ENCODE results near the gene CCDC78. TPM values are rescaled to one million over a fixed set of nuclear protein-coding genes. Genes with fewer than 3 reads are reported as not detected.
A peak's percentile ranks its signal among the peaks of the same experiment; 100 is the strongest.

Gene CCDC78
- total RNA-seq, 4 donors from 2014 or later = 0.13 TPM; not detected in 3

DNA sequence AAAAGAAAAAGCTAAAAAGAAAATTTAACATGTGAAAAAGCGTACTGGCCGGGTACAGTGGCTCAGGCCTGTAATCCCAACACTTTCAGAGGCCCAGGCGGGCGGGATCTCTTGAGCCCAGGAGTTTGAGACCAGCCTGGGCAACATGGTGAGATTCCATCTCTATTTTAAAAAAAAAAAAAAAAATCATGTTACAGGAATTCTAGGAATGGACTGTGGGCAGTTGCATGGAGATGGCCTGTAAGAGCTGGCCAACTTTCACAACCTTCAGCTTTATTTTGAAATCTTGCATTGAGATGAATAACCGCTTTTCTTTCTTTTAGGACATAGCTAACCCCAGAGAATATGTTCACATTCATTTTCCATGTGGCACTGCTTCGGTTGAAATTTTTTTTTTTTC lies 22.8 kb upstream of the CCDC78 start:
- no peak for TF ChIP-seq EP300 (IDR thresholded peaks at IDR 0.05)
- no peak for TF ChIP-seq POLR2A (IDR thresholded peaks at IDR 0.05)
- TF ChIP-seq, protein P1, sequence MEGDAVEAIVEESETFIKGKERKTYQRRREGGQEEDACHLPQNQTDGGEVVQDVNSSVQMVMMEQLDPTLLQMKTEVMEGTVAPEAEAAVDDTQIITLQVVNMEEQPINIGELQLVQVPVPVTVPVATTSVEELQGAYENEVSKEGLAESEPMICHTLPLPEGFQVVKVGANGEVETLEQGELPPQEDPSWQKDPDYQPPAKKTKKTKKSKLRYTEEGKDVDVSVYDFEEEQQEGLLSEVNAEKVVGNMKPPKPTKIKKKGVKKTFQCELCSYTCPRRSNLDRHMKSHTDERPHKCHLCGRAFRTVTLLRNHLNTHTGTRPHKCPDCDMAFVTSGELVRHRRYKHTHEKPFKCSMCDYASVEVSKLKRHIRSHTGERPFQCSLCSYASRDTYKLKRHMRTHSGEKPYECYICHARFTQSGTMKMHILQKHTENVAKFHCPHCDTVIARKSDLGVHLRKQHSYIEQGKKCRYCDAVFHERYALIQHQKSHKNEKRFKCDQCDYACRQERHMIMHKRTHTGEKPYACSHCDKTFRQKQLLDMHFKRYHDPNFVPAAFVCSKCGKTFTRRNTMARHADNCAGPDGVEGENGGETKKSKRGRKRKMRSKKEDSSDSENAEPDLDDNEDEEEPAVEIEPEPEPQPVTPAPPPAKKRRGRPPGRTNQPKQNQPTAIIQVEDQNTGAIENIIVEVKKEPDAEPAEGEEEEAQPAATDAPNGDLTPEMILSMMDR (IDR thresholded peaks at IDR 0.05) = no peak
- no peak for TF ChIP-seq POLR2AphosphoS5 (IDR thresholded peaks at IDR 0.05)
- ATAC-seq = peak; percentile 39
- Histone ChIP-seq H3K4me3 (no peak overlapping the region), H3K27me3 (peaks cover 60% of the 10 kb centered on the region), H3K27ac (no peak overlapping the region), H3K4me1 (no peaks in the 10 kb centered on the region), H3K9me3 (no peaks in the 10 kb centered on the region), H3K36me3 (no peaks in the 10 kb centered on the region)
- WGBS, 2 donors (ENCODE audit: low coverage in 1 of 2) = 72 to 87% methylated on average over 4 to 6 of the region's 6 CpGs

DNA sequence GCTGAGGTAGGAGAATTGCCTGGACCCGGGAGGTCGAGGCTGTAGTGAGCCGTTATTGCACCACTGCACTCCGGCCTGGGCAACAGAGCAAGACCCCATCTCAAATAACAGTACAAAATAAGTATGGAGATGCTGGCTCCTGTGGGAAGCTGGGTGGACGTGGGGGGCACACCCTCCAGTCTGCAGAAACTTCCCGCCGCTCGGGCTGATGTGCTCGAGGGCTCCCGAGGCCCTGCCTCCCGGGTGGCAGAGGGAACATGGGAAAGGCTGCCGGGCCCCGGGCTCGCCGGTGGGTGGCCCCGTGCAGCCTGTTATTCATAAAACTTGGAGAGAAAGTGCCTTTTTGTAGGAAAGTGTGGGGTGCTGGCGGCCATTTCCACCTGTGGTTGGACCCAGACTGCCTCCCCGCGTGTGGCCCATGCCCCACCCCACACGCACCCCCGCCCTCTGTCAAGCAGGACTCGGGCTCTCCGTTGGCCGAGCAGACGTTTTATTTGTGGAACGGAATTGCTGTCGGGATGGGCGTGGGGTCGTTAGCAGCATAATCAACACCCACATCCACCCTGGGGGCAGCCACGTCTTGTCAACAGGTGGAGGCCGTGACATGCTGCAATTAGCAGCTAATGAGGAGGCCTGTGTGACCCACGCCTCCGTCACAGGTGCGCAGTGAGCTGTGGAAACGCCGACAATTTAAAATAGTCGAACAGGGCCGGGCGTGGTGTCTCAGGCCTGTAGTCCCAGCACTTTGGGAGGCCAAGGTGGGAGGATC lies 21.9 kb upstream of the CCDC78 start:
- TF ChIP-seq, protein P1 (IDR thresholded peaks at IDR 0.05) = no peak
- no peaks in the 10 kb centered on the region for H3K4me1 ChIP-seq
- 60 to 79% methylated on average over 1 to 14 of the region's 39 CpGs for WGBS, 2 donors (ENCODE audit: low coverage in 1 of 2)

DNA sequence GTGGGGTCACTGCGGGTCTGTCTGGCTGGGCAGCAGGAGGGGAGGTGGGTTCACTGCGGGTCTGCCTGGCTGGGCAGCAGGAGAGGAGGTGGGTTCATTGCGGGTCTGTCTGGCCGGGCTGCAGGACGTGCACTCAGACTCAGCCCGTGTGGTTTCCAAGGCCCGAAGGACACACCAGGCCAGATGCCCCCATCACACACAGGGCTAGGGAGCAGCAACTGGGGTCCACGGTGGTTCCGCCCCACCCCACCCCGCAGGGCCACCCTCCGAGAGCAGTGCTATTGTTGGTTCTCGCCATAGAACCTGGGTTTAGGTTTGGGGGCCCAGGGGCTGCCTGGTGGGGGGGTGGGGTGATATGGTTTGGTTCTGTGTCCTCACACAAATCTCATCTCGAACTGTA lies 20.4 kb upstream of the CCDC78 start:
- Histone ChIP-seq H3K4me1 (no peaks in the 10 kb centered on the region), H3K27ac (no peak overlapping the region), H3K9me3 (no peaks in the 10 kb centered on the region), H3K4me3 (no peak overlapping the region), H3K27me3 (peaks cover 55% of the 10 kb centered on the region), H3K36me3 (no peaks in the 10 kb centered on the region)
- no CpG with 5 or more reads among the region's 13 CpGs for WGBS, 2 donors (ENCODE audit: low coverage in 1 of 2)
- TF ChIP-seq EP300 (IDR thresholded peaks at IDR 0.05) (no peak), POLR2AphosphoS5 (IDR thresholded peaks at IDR 0.05) (no peak), POLR2A (IDR thresholded peaks at IDR 0.05) (no peak)
- TF ChIP-seq, protein P1 (IDR thresholded peaks at IDR 0.05) = no peak
- no peak for ATAC-seq

More for the DNA sequence above, 21.9 kb upstream of the CCDC78 start:
- H3K9me3 ChIP-seq = no peaks in the 10 kb centered on the region
- no peaks in the 10 kb centered on the region for H3K36me3 ChIP-seq
- no peak for ATAC-seq
- H3K27ac ChIP-seq = no peak overlapping the region
- no peak overlapping the region for H3K4me3 ChIP-seq
- H3K27me3 ChIP-seq = peaks cover 59% of the 10 kb centered on the region

DNA sequence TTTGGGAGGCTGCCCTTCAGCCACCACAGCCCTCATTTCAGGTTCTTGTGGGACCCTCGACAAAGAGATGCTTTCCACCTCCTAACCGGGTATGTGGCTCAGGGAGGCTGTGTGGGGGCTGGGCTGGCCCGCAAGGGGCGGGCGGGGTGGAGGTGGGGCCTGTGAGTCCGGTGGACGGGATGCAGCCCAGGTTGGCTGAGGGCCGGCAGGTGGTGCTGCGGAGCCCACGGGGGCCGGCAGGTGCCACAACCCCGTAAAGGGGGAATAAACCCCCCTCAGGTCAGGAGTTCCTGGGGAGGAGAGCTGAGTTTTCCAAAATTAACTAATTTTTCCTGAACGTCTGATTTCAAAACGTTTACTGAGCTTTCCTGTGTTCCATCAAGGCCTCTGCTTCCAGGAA lies 19.5 kb upstream of the CCDC78 start:
- H3K36me3 ChIP-seq = no peaks in the 10 kb centered on the region
- WGBS, 2 donors (ENCODE audit: low coverage in 1 of 2) = 11% methylated on average over 4 of the region's 14 CpGs; no CpG with 5 or more reads in 1 of the 2 donors
- TF ChIP-seq, protein P1 (IDR thresholded peaks at IDR 0.05) = no peak
- TF ChIP-seq POLR2AphosphoS5 (IDR thresholded peaks at IDR 0.05) (no peak), POLR2A (IDR thresholded peaks at IDR 0.05) (no peak), EP300 (IDR thresholded peaks at IDR 0.05) (no peak)
- peaks cover 0 to 6% (median 5%) of the 10 kb centered on the region in 3 donors for H3K4me1 ChIP-seq
- H3K4me3 ChIP-seq = no peak overlapping the region
- peaks cover 46% of the 10 kb centered on the region for H3K27me3 ChIP-seq
- no peak for ATAC-seq
- no peak overlapping the region for H3K27ac ChIP-seq
- H3K9me3 ChIP-seq = no peaks in the 10 kb centered on the region
